ENCODE measurements around the gene LHFPL6. TPM values are rescaled to one million over a fixed set of nuclear protein-coding genes. Genes with fewer than 3 reads are reported as not detected.

LHFPL6 gene
- polyA plus RNA-seq, 2 of the 4 experiments (the other 2 are of a cell fraction) = 1.7 to 5.4 TPM

GRCh38 chr13:39419068-39419467 lies 183.9 kb downstream of the LHFPL6 start:
- ChIA-PET CTCF (interaction anchor here (2.3 kb wide), 1 partner anchor 193 kb away, joined by 15 read pairs; no protein-coding TSS in a partner anchor), POLR2A (no interaction called here)
- Histone ChIP-seq H3K9me3 (no peaks in the 10 kb centered on the region), H3K4me3 (no peak overlapping the region), H3K27ac (no peak overlapping the region), H3K4me1 (no peaks in the 10 kb centered on the region), H3K4me2 (no peak overlapping the region)
- no peak for ATAC-seq
- no peak for FAIRE-seq
- TF ChIP-seq CHD2 (IDR thresholded peaks at IDR 0.05; ENCODE audit: low read length, partially characterized antibody) = no peak
- no peak for TF ChIP-seq HES2 (IDR thresholded peaks at IDR 0.05)
- TF ChIP-seq KDM1A (IDR thresholded peaks at IDR 0.05; ENCODE audit: low read depth) = no peak
- TF ChIP-seq GATA3 (IDR thresholded peaks at IDR 0.05; ENCODE audit: borderline replicate concordance) = no peak
- no peak for DNase-seq (ENCODE audit: low read depth in 1 of 2, low spot score in 1 of 2)

GRCh38 chr13:39418424-39418823 lies 184.6 kb downstream of the LHFPL6 start:
- ATAC-seq = no peak
- DNase-seq (ENCODE audit: low read depth in 1 of 2, low spot score in 1 of 2) = no peak
- Histone ChIP-seq H3K4me1 (no peaks in the 10 kb centered on the region), H3K4me3 (no peak overlapping the region), H3K27ac (no peak overlapping the region), H3K9me3 (no peaks in the 10 kb centered on the region), H3K4me2 (no peak overlapping the region)
- ChIA-PET CTCF (interaction anchor here (2.3 kb wide), 1 partner anchor 194 kb away, joined by 15 read pairs; no protein-coding TSS in a partner anchor), POLR2A (no interaction called here)
- WGBS (ENCODE audit: missing lambda C conversion rate) = 68% methylated on average over 3 of the region's 3 CpGs
- no peak for FAIRE-seq
- TF ChIP-seq BHLHE40 (IDR thresholded peaks at IDR 0.05; ENCODE audit: low read depth, low read length) = no peak
- no peak for TF ChIP-seq HDAC2 (IDR thresholded peaks at IDR 0.05)
- no peak for TF ChIP-seq ELK1 (IDR thresholded peaks at IDR 0.05; ENCODE audit: low read depth, low read length)
- no peak for TF ChIP-seq HOXA7 (CRISPR knock-in tag; IDR thresholded peaks at IDR 0.05)
- TF ChIP-seq KDM5A (IDR thresholded peaks at IDR 0.05) = no peak
- no peak for TF ChIP-seq HOXB13 (CRISPR knock-in tag; IDR thresholded peaks at IDR 0.05; ENCODE audit: low read depth)
- TF ChIP-seq HOXB5 (CRISPR knock-in tag; IDR thresholded peaks at IDR 0.05) = no peak

- H3K9me3 ChIP-seq = no peaks in the 10 kb centered on the region
- ChIA-PET CTCF (interaction anchor here (1.2 kb wide), 1 partner anchor 195 kb away, joined by 3 read pairs; no protein-coding TSS in a partner anchor), POLR2A (no interaction called here)
- no peak for ATAC-seq
- 42% methylated on average over 5 of the region's 5 CpGs for WGBS (ENCODE audit: missing lambda C conversion rate)
- no peak overlapping the region for H3K27ac ChIP-seq
- no peak overlapping the region for H3K4me2 ChIP-seq
- no peak for FAIRE-seq
- no peaks in the 10 kb centered on the region for H3K4me1 ChIP-seq
- TF ChIP-seq KDM5A (IDR thresholded peaks at IDR 0.05) (no peak), CBX8 (IDR thresholded peaks at IDR 0.05) (no peak), POLR2A (IDR thresholded peaks at IDR 0.05; ENCODE audit: low read length) (no peak), CHD4 (IDR thresholded peaks at IDR 0.05; ENCODE audit: borderline replicate concordance) (no peak), CTCF (IDR thresholded peaks at IDR 0.05) (no peak), HOXA7 (CRISPR knock-in tag; IDR thresholded peaks at IDR 0.05) (no peak), RAD21 (conservative IDR thresholded peaks at IDR 0.05 in 1 of 2, IDR thresholded peaks at IDR 0.05 in 1 of 2) (no peak), MAZ (IDR thresholded peaks at IDR 0.05; ENCODE audit: borderline replicate concordance, low read depth, low read length) (no peak), JUN (IDR thresholded peaks at IDR 0.05) (no peak), TP53 (CRISPR knock-in tag; IDR thresholded peaks at IDR 0.05) (no peak), HMGXB4 (CRISPR knock-in tag; IDR thresholded peaks at IDR 0.05; ENCODE audit: borderline replicate concordance) (no peak), ELK1 (IDR thresholded peaks at IDR 0.05; ENCODE audit: low read depth, low read length) (no peak), CBX2 (IDR thresholded peaks at IDR 0.05; ENCODE audit: borderline replicate concordance, low read depth) (no peak), NFE2L2 (conservative IDR thresholded peaks at IDR 0.05; ENCODE audit: low read length) (no peak), USF2 (IDR thresholded peaks at IDR 0.05) (no peak), GATA3 (IDR thresholded peaks at IDR 0.05; ENCODE audit: borderline replicate concordance) (no peak), MAX (IDR thresholded peaks at IDR 0.05) (no peak), HOXB13 (CRISPR knock-in tag; IDR thresholded peaks at IDR 0.05; ENCODE audit: low read depth) (no peak)
- no peak for DNase-seq (ENCODE audit: low read depth in 1 of 2, low spot score in 1 of 2)
- H3K4me3 ChIP-seq = no peak overlapping the region
Observed at GRCh38 chr13:39417643-39418042, 185.3 kb downstream of the LHFPL6 start.
